ENCODE measurements around the gene CD47. TPM values are rescaled to one million over a fixed set of nuclear protein-coding genes. Genes with fewer than 3 reads are reported as not detected.

Gene CD47
- total and polyA plus RNA-seq, 2 of the 4 experiments (the other 2 are of a cell fraction), result 45.9 to 52.0 TPM

- Histone ChIP-seq H4K20me1 (ENCODE audit: insufficient read depth, low read length) (peaks cover 2% of the 10 kb centered on the region; the same call in 1 of the 2 replicates), H4K5ac (ENCODE audit: low read depth, low read length) (no peak overlapping the region), H3K23ac (ENCODE audit: low read depth, low read length) (no peak overlapping the region), H4K91ac (ENCODE audit: insufficient read depth, low read depth, low read length) (no peak overlapping the region), H2BK15ac (ENCODE audit: low read depth, low read length) (no peak overlapping the region), H3K27me3 (ENCODE audit: control insufficient read depth, insufficient read depth, low read length) (no peaks in the 10 kb centered on the region), H3K9me1 (ENCODE audit: insufficient read depth, low read length) (peaks cover 5% of the 10 kb centered on the region), H3K9ac (ENCODE audit: low read depth, low read length) (no peak overlapping the region), H3K27ac (ENCODE audit: insufficient read depth, low read length) (no peak overlapping the region), H3K4me1 (ENCODE audit: control insufficient read depth, insufficient read depth, low read length) (no peaks in the 10 kb centered on the region), H3K4me2 (ENCODE audit: low read depth, low read length) (no peak overlapping the region), H2AK9ac (replicated peaks; ENCODE audit: low read depth, low read length, poor library complexity) (no peak overlapping the region), H3K36me3 (ENCODE audit: control insufficient read depth, insufficient read depth, low read length) (peaks cover 6% of the 10 kb centered on the region), H3K14ac (replicated peaks; ENCODE audit: low read depth, low read length) (no peak overlapping the region), H2AFZ (replicated peaks; ENCODE audit: low read length, poor library complexity) (no peak overlapping the region), H3K79me1 (ENCODE audit: low read depth in 1 of 2, low read length in 2 of 2) (peaks cover 34 to 55% of the 10 kb centered on the region in 2 experiments), H3K9me3 (ENCODE audit: control insufficient read depth, insufficient read depth, low read length) (no peaks in the 10 kb centered on the region), H3K4ac (ENCODE audit: low read depth, low read length) (no peak overlapping the region), H3K4me3 (ENCODE audit: insufficient read depth, low read depth, low read length) (no peak overlapping the region), H2BK120ac (ENCODE audit: low read depth, low read length) (no peak overlapping the region), H2AK5ac (ENCODE audit: low read depth, low read length) (no peak overlapping the region), H4K8ac (ENCODE audit: low read depth in 2 of 2, low read length in 2 of 2) (no peak overlapping the region), H3K56ac (ENCODE audit: extremely low read depth, insufficient read depth, low read length) (no peak overlapping the region), H3K18ac (ENCODE audit: low read depth, low read length) (no peak overlapping the region), H2BK20ac (ENCODE audit: low read depth, low read length) (no peak overlapping the region), H2BK5ac (ENCODE audit: low read depth, low read length, poor library complexity, severe bottlenecking) (no peak overlapping the region)
- TF ChIP-seq, protein P1, sequence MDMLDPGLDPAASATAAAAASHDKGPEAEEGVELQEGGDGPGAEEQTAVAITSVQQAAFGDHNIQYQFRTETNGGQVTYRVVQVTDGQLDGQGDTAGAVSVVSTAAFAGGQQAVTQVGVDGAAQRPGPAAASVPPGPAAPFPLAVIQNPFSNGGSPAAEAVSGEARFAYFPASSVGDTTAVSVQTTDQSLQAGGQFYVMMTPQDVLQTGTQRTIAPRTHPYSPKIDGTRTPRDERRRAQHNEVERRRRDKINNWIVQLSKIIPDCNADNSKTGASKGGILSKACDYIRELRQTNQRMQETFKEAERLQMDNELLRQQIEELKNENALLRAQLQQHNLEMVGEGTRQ (IDR thresholded peaks at IDR 0.05; ENCODE audit: low read depth, low read length), result no peak
- TF ChIP-seq MAFK (IDR thresholded peaks at IDR 0.05; ENCODE audit: low read depth, low read length) (no peak), BHLHE40 (IDR thresholded peaks at IDR 0.05; ENCODE audit: low read depth, low read length) (no peak), MXI1 (IDR thresholded peaks at IDR 0.05; ENCODE audit: borderline replicate concordance, low read depth, low read length) (no peak), ELK1 (IDR thresholded peaks at IDR 0.05; ENCODE audit: borderline replicate concordance, low read depth, low read length) (no peak), CHD1 (IDR thresholded peaks at IDR 0.05; ENCODE audit: low read depth, low read length) (no peak), RCOR1 (IDR thresholded peaks at IDR 0.05; ENCODE audit: insufficient replicate concordance, low read length) (no peak), RAD21 (IDR thresholded peaks at IDR 0.05; ENCODE audit: low read length) (no peak), RFX5 (IDR thresholded peaks at IDR 0.05; ENCODE audit: low read depth, low read length) (no peak), FOS (IDR thresholded peaks at IDR 0.05; ENCODE audit: low read depth, low read length) (no peak), SMC3 (IDR thresholded peaks at IDR 0.05; ENCODE audit: low read depth, low read length) (no peak), CEBPB (IDR thresholded peaks at IDR 0.05; ENCODE audit: low read depth, low read length) (no peak), CTCF (conservative IDR thresholded peaks at IDR 0.05; ENCODE audit: low read depth, low read length) (no peak), MAZ (IDR thresholded peaks at IDR 0.05; ENCODE audit: borderline replicate concordance, low read depth, low read length) (no peak), POLR2A (IDR thresholded peaks at IDR 0.05; ENCODE audit: low read depth, low read length) (no peak), NFE2L2 (IDR thresholded peaks at IDR 0.05; ENCODE audit: low read depth, low read length) (no peak)
- in situ Hi-C loops (cut with MboI; ENCODE audit: low sequenced_read_pairs) (no loop called here), dilution Hi-C loops (cut with HindIII; ENCODE audit: low sequenced_read_pairs, unreplicated experiment) (no loop called here), intact Hi-C loops (cut with micrococcal nuclease) (no loop called here)
- ChIA-PET CTCF (no interaction called here), POLR2A (ENCODE audit: unreplicated experiment) (no interaction called here)
- no CpG with 5 or more reads among the region's 2 CpGs for whole genome bisulfite sequencing, 2 experiments (ENCODE audit: extremely low coverage in 2 of 2, insufficient read length in 1 of 2)
- no peak for ATAC-seq (ENCODE audit: low read depth)
- DNase-seq, result no peak
- BruUV-seq (replicated peaks), result no TSS peak
Observed at GRCh38 chr3:108076564-108076963, 14.3 kb downstream of the CD47 start.

All from IMR-90 (cell line).